Naive thymus-derived CD4-positive, alpha-beta T cell (primary cell): ENCODE measurements around the gene FIBIN. TPM values are rescaled to one million over a fixed set of nuclear protein-coding genes. Genes with fewer than 3 reads are reported as not detected.

Source experiments
- polyA plus RNA-seq, 2 donors: library from polyadenylated mRNA; unstranded; fragments of 300-500 nt; fragmentation: Illumina TruSeq; gene quantifications; one replicate each; pipeline ENCODE4 v1.2.3, GENCODE V29; 2021
- total RNA-seq, 6 experiments: library from RNA in 5 of 6; stranded (reverse) in 5 of 6; gene quantifications; 1 replicate in 5 of 6; 2 replicates in 1 of 6; pipeline ENCODE4 v1.2.3 and lab custom pipeline; 2021 to 2026

FIBIN gene
- total and polyA plus RNA-seq, 7 experiments from 2014 or later = not detected

Other genes starting within 250 kb of the FIBIN start
- not detected for gene BBOX1, start 46.7 kb downstream of the FIBIN start, total RNA-seq
- not detected for gene BBOX1, start 46.7 kb downstream of the FIBIN start, polyA plus RNA-seq